ENCODE results near the gene ATN1.
A peak's percentile ranks its signal among the peaks of the same experiment; 100 is the strongest.

The ATN1 gene

DNA sequence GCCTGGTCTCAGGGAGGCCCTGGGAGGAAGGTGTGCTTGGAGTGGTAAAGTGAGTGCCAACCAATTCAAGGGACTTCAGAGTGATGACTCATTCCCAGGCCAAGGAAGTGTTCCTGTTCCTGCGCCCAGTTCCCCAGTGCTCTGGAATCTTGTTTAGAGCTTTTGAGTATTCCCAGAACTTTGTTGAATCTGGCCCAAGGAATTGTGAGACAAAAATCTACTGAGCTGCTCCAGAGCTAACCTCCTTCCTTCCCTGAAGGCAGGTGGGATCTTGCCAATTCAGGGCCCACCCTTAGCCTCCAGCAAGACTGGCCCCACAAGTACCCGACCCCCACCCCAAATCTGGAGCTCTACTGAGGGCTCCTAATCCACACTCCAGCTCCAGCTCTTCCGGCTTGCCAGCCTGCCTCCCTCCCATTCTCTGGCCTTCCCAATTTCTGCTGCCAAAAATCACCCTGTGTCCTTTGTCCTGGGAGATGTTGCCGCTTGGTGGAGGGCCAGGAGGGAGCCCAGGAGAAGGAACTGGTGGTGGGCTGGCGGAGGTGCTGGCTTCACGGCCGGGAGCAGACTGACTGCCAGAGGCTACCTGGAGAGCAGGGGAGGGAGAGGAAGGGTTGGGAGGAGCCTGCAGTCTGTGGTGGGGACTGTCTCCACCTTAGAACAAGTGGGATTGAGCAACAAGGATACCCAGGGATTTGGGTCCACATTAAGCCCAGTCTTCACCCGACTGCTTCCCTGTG is 2.0 kb upstream of the ATN1 start:
- no peak for DNase-seq (ENCODE audit: low spot score)

DNA sequence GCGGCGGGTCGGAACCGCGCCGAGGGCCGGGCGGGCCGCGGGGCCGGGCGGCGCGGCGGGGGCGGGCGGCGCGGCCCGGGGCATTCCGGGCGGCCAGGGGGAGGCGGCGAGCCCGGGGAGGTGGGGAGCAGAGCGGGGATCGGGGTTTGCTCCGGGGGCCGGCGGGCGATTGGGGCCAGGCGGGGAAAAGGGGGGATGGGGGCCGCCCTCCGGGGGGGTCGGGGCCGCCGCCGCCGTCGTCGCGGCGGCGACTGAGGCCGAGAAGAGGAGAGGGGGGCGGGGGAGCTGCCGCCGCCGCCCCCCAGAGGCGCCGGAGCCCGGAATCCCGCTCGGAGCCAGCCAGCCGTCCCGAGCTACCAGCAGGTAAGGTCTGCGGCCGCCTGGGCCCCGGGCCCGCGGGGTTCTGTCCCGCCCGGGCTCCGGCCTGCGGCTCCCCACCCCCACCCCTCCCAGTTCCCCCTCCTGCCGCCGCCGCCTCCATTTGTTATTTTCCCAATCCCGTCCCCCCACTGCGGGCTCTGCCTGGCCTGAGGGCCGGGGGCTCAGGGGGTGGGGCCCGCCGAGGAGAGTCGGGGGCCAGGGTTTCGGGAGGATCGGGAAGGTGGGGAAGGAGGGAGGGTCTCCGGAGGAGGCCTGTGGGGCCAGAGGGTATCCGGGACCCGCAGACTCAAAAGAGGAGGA is 403 bp downstream of the ATN1 start:
- no peak for DNase-seq (ENCODE audit: low spot score)

DNA sequence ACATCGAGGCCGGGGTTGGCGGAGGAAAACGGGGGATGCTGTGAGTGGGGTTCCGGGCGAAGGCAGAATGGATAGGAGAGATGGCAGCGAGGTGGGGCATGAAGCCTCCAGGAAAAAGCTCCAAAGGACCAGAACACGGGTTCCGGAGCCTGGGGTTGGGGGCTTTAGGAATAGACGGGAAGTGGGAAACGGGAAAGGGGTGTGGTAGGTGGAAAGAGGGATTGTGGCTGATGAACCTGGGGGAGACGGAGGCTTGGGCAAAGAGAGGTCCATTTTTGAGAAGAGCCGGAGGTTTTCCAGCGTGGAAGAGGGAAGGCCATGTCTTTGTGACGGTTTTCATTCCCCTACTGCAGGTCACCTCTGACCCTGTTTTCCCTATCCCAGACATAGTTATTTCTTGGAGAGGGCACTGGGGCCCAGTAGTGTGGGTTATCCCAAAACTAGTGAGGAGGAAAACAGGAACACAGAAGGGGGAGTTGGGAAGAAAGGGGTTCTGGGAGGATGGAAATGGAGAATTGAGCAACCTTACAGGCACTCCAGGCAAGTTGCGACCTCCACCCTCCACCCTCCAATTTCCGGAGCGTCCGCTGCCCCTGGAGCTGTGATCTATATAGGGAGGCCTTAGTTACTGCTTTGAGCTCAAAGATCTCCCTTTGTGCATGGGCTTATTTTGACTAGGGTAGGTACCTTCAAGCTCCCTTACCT is 1.1 kb downstream of the ATN1 start:
- DNase-seq (ENCODE audit: low spot score): no peak

DNA sequence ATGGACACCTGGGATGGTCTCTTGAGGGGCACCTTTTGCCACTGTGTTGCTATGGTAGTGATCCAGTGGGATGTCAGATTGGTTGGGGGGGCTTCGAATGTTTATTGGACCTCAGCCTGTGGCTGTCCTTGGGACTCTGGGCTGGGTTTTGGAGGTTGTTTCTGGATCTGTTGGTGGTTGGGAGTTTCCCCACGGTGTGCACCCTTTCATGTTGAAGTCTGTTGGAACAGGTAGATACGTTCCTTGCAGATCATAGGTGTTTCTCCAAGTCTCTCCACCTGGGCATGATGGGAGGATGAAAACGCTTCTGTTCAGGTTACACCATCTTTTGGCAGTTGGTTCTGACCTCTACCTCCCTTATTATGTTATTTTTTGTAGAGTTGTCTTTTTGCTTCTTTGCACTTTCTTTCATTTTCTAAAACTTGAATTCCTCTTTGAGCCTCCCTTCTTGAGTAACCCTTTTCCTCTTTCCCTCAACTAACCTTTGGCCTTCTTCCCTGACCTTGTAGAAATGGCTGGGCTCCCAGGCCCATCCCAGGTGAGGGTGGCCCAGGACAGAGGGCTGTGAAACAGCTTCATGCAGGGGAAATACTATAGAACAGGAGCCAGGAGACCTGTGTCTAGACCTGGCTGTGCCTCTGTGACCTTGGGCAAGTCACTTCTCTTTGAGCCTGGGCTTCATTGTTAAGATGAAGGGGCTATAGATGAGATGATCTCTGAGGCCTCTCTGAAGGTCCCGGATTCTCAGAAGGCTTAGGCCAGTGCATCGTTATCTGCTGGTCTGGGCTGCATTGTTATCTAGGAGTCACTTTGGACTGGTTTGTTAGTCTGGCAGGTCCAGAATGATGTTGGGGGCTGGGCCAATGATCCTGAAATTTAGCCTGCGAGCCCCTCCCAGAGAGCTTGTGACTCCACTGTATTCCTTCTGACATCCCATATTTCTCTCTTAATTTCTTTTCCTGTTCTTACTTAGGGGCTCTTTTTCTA is 2.0 kb downstream of the ATN1 start:
- no peak for DNase-seq (ENCODE audit: low spot score)

DNA sequence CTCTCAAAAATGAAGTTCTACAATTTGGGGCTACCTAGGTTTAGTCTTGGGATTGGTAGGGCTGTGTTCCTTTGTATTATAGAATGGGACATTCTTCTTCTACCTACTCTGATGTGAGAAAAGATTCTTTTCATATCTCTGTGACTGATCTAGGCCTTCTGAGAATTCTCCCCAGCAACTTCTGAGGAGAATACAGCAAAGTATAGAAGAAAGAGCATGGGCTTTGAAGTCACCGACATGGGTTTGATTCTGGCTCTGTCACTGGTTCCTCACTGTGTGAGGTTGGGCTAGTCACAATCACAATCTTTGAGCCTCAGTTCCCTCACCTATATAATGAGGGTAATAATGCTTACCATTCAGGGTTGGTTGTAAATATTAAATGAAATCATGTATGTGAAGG is 5.0 kb downstream of the ATN1 start:
- no peak for DNase-seq (ENCODE audit: low spot score)

DNA sequence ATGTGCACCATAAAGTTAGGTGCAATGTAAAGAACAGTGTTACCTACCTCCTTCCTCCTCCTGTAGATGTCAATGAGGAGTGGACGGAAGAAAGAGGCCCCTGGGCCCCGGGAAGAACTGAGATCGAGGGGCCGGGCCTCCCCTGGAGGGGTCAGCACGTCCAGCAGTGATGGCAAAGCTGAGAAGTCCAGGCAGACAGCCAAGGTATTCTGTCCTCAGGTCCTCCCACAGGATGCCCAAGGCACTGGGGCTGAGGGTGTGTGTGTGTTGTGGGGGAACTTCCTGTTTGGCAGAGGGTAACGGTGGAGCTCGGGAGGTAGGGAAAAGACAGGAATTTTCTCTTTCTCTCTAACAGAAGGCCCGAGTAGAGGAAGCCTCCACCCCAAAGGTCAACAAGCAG is 6.4 kb downstream of the ATN1 start:
- DNase-seq (ENCODE audit: low spot score): no peak

DNA sequence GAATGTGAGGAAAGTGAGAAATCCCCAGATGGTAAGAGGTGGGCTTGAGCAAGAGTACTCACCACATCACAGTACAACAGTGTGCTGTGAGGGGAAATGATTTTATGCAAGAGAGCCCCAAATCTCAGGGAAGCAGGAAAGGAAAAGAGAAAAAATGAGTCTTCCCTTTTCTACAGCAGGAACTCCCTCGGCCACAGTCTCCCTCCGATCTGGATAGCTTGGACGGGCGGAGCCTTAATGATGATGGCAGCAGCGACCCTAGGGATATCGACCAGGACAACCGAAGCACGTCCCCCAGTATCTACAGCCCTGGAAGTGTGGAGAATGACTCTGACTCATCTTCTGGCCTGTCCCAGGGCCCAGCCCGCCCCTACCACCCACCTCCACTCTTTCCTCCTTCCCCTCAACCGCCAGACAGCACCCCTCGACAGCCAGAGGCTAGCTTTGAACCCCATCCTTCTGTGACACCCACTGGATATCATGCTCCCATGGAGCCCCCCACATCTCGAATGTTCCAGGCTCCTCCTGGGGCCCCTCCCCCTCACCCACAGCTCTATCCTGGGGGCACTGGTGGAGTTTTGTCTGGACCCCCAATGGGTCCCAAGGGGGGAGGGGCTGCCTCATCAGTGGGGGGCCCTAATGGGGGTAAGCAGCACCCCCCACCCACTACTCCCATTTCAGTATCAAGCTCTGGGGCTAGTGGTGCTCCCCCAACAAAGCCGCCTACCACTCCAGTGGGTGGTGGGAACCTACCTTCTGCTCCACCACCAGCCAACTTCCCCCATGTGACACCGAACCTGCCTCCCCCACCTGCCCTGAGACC is 7.8 kb downstream of the ATN1 start:
- DNase-seq (ENCODE audit: low spot score): no peak

DNA sequence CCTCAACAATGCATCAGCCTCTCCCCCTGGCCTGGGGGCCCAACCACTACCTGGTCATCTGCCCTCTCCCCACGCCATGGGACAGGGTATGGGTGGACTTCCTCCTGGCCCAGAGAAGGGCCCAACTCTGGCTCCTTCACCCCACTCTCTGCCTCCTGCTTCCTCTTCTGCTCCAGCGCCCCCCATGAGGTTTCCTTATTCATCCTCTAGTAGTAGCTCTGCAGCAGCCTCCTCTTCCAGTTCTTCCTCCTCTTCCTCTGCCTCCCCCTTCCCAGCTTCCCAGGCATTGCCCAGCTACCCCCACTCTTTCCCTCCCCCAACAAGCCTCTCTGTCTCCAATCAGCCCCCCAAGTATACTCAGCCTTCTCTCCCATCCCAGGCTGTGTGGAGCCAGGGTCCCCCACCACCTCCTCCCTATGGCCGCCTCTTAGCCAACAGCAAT is 8.5 kb downstream of the ATN1 start:
- DNase-seq (ENCODE audit: low spot score): no peak

DNA sequence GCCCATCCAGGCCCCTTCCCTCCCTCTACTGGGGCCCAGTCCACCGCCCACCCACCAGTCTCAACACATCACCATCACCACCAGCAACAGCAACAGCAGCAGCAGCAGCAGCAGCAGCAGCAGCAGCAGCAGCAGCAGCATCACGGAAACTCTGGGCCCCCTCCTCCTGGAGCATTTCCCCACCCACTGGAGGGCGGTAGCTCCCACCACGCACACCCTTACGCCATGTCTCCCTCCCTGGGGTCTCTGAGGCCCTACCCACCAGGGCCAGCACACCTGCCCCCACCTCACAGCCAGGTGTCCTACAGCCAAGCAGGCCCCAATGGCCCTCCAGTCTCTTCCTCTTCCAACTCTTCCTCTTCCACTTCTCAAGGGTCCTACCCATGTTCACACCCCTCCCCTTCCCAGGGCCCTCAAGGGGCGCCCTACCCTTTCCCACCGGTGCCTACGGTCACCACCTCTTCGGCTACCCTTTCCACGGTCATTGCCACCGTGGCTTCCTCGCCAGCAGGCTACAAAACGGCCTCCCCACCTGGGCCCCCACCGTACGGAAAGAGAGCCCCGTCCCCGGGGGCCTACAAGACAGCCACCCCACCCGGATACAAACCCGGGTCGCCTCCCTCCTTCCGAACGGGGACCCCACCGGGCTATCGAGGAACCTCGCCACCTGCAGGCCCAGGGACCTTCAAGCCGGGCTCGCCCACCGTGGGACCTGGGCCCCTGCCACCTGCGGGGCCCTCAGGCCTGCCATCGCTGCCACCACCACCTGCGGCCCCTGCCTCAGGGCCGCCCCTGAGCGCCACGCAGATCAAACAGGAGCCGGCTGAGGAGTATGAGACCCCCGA is 9.1 kb downstream of the ATN1 start:
- peak; percentile 83 for DNase-seq (ENCODE audit: low spot score)

DNA sequence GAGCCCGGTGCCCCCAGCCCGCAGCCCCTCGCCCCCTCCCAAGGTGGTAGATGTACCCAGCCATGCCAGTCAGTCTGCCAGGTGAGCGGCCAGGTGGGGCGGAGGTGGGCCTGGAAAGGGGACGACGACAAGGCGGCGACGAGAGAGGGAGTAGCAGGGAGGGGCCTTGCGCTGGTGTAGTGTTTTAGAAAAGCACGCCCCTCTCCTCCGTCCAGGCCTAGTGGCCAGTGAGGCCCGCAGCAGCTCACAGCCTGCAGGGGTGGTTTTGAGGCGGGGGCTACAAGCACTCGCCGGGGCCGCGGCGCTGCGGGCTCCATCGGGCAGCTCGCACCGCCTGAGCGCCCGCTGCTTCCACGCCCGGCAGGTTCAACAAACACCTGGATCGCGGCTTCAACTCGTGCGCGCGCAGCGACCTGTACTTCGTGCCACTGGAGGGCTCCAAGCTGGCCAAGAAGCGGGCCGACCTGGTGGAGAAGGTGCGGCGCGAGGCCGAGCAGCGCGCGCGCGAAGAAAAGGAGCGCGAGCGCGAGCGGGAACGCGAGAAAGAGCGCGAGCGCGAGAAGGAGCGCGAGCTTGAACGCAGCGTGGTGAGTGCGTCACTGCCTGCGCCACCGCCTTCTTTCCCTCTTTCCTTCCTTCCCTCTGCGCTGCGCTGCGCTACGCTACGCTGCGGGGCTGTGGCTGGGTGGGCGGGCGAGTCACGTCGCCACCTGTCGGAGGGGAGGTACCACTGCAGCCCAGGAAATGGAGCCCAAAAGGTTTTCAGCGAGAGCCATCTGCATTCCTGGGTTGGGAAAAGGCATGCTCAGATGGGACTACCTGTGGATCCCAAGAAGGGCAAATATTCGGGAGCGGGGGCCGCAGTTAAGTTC is 10.0 kb downstream of the ATN1 start:
- DNase-seq (ENCODE audit: low spot score): peak; percentile 98

DNA sequence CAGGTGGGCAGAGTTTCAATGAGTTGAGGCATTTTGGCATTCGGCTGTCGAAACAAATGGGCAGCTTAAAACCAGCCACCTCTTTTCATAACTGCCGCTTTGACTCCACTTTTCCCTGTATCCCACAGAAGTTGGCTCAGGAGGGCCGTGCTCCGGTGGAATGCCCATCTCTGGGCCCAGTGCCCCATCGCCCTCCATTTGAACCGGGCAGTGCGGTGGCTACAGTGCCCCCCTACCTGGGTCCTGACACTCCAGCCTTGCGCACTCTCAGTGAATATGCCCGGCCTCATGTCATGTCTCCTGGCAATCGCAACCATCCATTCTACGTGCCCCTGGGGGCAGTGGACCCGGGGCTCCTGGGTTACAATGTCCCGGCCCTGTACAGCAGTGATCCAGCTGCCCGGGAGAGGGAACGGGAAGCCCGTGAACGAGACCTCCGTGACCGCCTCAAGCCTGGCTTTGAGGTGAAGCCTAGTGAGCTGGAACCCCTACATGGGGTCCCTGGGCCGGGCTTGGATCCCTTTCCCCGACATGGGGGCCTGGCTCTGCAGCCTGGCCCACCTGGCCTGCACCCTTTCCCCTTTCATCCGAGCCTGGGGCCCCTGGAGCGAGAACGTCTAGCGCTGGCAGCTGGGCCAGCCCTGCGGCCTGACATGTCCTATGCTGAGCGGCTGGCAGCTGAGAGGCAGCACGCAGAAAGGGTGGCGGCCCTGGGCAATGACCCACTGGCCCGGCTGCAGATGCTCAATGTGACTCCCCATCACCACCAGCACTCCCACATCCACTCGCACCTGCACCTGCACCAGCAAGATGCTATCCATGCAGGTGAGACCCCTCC is 10.8 kb downstream of the ATN1 start:
- no peak for DNase-seq (ENCODE audit: low spot score)

DNA sequence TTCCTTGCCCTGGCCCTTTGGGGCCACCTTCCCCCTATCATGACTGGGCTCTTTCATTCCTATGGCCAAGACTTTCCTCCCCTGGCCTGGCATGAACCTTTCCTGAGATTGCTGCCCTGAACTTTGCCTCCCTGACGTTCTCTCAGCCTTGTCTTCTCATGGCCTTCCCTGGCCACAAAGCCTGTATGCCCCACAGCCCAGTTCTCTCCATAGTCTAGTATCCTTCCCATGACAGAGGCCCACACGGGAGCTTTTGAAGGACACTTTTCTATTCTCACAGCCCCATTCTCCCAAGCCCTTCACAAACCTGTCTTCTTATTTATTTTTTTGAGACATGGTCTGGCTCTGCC is 11.4 kb downstream of the ATN1 start:
- no peak for DNase-seq (ENCODE audit: low spot score)

DNA sequence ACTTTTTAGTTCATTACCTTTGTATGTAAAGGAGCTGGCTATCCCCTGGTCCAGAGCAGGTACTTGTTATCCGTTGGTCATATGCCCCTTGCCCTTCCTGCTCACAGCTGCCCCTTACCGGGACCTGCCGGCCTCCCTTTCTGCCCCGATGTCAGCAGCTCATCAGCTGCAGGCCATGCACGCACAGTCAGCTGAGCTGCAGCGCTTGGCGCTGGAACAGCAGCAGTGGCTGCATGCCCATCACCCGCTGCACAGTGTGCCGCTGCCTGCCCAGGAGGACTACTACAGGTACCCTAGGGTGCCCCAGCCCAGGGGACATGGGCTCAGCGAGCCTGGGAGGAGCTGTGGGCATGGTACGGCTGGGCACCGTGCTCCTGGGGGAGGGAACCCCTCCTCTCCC is 13.5 kb downstream of the ATN1 start:
- DNase-seq (ENCODE audit: low spot score): no peak

DNA sequence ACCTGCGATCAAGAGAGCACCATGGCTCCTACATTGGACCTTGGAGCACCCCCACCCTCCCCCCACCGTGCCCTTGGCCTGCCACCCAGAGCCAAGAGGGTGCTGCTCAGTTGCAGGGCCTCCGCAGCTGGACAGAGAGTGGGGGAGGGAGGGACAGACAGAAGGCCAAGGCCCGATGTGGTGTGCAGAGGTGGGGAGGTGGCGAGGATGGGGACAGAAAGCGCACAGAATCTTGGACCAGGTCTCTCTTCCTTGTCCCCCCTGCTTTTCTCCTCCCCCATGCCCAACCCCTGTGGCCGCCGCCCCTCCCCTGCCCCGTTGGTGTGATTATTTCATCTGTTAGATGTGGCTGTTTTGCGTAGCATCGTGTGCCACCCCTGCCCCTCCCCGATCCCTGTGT is 14.0 kb downstream of the ATN1 start:
- no peak for DNase-seq (ENCODE audit: low spot score)

DNA sequence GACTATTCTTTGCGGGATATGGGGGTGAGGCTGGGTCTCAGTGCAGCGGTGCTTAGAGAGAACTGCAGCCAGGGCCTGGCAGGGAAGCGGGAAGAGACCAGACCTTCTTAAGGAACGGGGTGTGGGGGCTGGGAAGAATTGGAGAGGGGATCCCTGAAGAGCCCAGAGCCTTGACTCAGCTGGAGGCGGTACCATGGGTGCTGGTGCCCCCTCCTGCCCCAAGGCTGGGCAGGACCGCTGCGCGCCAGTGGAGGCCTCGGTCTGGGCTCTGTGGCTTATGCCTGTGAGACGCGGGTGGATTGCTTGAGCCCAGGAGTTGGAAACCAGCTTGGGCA is 14.5 kb downstream of the ATN1 start:
- DNase-seq (ENCODE audit: low spot score): no peak

DNA sequence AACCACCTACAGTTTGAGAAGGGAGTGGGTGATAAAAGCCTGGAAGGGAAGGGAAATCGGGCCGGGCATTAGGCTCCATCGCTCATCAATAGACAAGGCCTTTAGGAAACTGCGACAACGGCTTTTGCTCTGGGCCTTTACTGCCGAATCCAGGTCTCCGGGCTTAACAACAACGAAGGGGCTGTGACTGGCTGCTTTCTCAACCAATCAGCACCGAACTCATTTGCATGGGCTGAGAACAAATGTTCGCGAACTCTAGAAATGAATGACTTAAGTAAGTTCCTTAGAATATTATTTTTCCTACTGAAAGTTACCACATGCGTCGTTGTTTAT is 15.6 kb downstream of the ATN1 start:
- peak; percentile 97 for DNase-seq (ENCODE audit: low spot score)

DNA sequence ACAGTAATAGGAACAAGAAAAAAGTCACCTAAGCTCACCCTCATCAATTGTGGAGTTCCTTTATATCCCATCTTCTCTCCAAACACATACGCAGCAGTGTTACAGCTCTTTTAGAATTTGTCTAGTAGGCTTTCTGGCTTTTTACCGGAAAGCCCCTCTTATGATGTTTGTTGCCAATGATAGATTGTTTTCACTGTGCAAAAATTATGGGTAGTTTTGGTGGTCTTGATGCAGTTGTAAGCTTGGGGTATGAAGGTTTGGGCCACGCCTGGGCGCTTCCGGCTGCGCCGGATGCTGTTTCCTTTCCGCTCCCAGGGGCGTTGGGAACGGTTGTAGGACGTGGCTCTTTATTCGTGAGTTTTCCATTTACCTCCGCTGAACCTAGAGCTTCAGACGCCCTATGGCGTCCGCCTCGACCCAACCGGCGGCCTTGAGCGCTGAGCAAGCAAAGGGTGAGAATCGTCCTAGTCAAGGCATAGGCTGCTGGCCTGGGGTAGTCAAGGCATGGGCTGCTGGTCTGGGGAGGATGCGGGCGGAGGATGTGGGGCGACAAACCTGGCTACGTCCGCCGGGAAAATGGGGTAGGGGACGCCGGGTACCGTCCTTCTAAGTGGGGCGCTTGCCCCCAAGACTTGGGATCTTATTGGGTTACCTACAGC is 16.1 kb downstream of the ATN1 start, which contains the start of the genes C12orf57 and RNU7-1:
C12orf57 (plus strand) TSS at position 301 of the 659 bp plus-strand sequence; CDS start at position 401, 100 bp downstream.
RNU7-1 (plus strand) TSS at position 95 of the 659 bp plus-strand sequence.
- DNase-seq (ENCODE audit: low spot score): no peak

Data from NAMALWA (cell line).